GM18502 (cell line): ENCODE measurements around the gene CYP1B1.
"Not testable (repeated sequence)": the region's sequence is repeated elsewhere in the genome, so short reads cannot be mapped to it uniquely, and the experiment has no call there.

Experiments
- ATAC-seq: cut with Tn5 transposase; IDR thresholded peaks from one replicate; pipeline ENCODE4 v1.9.1; 2021; ENCODE audit warnings: mild to moderate bottlenecking; ENCODE audit not compliant: unreplicated experiment, poor library complexity

Gene CYP1B1

DNA sequence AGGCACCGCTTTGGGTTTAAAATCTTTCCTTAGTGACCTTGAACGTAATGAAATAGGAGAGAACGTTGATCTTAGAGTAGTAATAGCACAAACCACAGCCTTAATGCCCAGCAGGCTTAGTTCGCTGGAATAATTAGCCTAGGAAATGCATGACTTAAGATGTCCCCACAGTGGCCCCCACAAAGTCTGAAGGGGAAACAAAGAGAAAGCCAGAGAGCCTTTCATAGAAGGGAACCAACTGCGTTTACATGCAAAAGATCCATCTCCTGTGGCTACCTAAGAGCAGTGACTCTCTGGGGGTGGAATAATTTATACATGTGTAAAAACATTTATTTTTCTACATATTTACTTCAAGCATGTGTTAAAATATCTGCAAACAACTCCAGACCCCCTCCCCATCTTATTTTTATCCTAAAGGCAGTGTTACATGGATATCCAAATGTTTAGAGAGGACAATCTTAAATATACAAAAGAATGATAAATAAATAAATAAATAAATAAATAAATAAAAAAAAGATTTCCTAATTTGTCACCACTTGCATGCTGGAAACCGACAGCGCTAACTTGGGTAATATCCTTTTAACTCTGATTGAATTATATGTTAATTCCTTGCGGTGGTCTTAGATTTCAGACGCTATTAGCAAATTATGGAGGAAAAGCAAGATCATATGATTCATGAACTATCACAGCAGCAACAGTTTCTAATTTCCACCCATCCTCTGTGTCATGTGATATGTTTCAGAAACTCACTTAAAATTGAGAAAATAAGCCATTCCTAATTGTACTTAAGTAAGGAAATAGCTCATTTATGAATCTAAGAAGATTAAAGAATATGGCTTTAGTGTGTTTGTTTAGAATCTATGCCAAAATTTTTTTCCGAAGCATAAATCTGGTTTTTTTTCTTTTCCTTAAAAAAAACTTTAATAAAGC, 23.4 kb upstream of the CYP1B1 start:
- no peak for ATAC-seq

DNA sequence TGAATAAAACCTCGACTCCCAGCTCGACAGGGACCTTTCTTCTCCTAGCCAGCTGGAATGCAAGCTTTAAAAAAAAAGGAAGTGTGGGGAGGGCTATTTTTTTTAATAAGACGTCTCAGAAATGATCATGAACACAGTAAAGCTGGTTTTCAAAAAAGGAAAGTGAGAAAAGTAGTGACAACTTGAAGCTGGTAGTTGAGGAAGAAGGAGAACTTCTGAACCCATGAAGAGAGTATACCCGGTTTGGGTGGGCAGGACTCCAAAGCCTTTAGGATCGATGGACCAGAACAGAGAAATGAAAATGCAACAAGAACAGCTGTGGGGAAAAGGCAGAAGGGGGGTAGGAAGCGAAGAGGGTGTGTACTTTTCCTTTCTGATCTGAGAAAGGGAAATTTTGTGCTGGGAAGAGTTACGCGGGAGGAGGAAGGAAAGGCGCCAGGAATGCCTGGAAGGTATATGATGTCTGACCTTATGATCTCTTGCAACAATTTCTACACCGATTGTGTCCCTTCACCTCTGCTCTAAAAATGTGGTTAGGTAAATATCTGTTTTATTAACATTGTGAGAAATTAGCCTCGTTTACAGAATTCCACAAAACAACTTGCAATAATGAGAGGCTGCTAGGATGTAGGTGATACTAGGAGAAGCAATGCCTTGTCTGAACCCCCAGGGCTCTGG, 22.6 kb upstream of the CYP1B1 start:
- ATAC-seq, result no peak

GRCh38 chr2:38097988-38098385, 22.0 kb upstream of the CYP1B1 start:
- ATAC-seq, result no peak

GRCh38 chr2:38097258-38097987, 21.5 kb upstream of the CYP1B1 start:
- no peak for ATAC-seq

DNA sequence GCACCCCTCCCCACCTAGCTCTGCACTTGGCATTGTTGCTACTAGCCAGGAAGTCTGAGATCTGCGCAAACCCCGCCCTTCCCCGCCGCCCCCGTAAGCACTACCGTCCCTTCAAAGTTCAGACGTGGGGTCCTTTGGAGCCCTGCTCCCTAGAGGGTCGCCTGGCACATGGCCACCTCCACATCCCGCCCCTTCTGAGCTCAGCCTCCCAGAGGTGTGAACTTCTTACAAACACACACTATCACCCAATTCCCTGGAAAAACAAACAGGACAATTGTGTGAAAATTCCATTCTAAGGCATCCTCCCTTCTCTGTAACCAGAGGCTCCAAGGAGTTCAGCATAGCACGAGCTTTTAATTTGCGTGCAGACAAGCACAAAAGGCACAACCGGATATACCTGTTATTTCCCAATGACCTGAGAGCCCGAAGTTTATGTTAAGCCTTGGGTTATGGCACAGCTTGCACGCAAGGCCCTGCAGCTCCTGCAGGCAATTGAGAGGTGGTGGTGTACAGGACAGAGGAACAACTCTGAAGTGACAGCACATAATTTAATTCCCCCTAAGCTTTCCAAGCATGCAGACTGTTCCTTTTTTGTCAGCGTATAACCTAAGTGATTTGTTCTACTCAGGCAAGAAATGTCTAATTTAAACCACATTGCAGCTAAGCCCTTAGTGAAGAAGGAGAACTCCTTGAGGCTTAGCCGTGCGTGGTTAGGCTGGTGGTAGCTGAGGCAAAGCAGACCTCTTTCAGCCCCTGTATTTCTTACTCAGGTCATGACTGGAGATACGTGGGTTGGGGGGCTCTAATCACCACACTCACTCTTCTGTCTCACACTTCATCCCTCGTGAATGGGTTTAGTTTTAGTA, 20.3 kb upstream of the CYP1B1 start:
- no peak for ATAC-seq

DNA sequence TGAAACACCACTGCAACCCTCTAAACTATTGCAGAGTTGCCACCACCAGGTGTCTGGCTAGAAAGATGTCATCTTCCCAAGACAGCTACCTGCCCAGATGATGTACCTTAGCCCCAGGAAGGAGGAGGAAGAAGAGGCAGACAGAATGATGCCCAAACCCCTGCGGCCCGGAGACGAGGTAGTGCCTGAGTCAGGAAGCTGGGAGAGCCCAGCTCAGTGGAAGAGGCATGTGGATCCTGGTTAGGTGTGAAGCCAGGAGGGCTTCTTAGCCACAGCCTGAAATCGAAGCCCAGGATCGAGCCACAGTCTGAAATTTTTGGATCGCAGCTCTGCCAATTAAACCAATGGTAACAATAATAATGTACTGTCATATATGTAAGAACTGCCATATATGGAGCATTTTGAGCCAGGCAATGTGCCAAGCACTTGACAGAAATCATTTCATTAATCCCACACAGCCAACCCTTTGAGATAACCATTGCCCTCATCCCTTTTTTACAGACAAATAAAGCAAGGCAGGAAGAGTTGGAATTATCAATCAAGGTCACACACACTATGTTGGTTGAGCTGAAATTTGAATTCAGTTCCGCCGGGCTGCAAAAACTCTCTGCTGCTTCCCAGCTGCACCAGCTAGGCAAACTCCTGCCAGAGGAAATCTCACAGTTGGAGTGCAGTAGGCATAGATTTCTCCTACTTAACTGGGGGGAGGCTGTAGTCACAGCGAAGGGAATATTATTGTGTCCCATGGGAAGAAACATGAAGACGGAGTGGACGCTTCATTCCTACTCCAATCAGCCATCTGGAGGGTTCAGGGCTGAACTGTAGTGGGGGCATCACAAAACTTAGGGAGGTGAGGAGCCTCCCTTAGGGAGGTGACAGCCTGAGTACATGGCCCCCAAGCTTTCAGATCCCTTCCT, 19.4 kb upstream of the CYP1B1 start:
- no peak for ATAC-seq

DNA sequence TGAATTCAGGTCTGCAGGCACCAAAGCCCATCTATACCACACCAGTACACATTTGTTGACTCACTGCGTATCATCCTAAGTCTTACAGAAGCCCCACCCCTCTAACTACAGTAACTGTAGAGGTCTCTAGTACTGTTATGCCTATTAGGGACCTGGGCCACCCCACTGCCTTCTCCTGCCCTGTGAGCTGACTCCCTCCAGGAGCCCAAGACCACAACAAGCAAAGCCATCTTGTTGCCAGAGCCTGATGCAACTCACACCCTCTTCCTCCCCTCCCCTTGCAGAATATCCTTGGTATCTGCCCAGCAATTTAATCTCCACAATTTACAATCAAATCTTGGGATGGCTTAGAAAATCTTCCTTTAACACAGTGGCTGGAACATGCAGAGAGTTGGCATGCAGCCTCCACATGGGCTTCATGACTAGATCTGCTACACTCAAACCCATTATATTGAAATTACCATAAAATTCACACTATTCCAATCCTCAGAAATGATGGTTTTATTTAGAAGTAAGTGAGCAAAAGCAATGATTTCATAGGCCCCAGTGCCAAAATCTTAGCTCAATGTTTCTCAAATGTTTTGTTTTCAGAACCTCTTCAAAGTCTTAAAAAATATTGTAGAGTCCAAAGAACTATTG, 17.7 kb upstream of the CYP1B1 start:
- no peak for ATAC-seq

DNA sequence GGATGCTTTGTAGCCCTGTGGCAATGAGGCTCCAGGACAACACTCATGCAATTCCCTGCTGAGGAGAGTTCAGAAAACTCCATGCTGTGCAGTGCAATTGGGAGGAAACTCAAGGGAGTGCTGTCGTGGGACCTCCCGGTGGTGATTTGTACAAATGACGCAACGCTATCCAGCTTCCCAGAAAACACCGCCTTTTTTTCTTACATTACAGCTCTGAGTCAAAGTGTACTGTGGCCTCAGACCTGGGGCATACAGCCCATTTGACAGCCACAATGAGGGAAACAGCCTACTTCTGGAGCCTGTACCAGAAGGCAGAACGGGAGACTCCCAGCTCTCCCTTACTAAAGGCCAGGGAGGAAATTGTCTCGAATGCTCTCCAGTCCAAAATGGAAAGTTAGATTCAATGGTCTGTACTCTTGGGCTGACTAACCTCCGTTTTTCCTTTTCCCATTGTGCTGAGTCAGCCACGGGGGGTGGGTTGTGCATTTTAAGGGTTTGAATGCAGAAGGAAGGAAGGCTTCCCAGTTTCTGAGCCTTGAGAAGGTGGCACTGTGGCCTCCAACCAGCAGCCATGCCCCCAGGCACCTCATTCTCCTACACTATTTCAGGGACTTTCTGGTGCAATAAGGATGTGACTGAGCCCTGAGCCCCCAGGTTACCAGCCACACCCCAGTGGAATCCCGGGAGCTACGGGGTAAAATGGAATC, 16.4 kb upstream of the CYP1B1 start:
- ATAC-seq, result no peak

DNA sequence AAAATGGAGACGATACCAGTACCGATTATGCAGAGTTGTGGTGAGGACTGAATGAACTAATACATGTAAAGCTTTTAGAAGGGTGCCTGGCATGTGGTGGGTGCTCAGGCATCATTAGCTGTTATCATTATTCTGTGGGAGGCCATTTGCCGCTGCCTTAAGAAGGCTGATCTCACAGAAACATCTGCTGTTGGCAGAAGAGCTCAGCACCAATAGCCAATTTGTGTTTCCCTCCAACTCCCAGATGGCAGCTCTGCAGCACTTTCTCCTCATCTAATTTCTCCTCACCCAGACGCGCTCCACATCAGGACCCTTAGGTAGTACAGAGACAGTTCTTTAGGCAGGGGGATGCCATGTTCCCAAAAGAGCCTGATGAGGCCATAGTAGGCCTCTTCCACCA, 15.8 kb upstream of the CYP1B1 start:
- no peak for ATAC-seq

GRCh38 chr2:38090928-38091327, 15.0 kb upstream of the CYP1B1 start:
- no peak for ATAC-seq

DNA sequence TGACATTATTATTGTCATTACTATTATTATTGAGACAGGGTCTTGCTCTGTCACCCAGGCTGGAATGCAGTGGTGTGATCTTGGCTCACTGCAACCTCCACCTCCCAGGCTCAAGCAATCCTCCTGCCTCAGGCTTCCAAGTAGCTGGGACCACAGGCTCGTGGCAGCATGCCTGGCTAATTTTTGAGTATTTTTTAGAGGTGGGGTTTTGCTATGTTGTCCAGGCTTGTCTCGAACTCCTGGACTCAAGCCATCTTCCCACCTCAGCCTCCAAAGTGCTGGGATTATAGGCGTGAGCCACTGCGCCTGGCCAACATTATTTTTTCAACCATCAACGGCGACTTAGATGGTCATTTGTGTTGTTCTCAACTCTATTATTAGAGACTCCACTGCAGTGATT, 14.3 kb upstream of the CYP1B1 start:
- ATAC-seq, result not testable (repeated sequence)

GRCh38 chr2:38085998-38086698, 10.2 kb upstream of the CYP1B1 start:
- ATAC-seq, result not testable (repeated sequence)

DNA sequence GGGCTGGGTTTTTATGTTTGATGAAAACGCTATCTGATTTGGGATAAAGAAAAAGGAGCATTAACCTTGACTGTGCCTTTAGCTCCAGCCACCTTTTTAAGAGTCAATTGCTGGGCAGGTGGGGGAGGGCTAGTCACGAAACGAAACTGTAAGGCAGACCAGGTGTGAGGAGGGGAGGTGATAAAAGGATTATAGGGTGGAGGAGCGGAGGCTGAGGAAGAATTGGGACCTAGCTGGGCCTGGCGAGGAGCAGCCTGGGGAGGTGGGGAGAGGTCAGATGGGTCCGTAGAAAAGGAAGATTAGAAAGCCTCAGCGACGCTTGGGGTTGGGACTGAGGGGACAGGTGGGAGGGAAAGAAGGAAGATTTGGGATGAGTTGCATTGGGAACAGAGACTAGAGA, 8.6 kb upstream of the CYP1B1 start:
- ATAC-seq, result not testable (repeated sequence)

DNA sequence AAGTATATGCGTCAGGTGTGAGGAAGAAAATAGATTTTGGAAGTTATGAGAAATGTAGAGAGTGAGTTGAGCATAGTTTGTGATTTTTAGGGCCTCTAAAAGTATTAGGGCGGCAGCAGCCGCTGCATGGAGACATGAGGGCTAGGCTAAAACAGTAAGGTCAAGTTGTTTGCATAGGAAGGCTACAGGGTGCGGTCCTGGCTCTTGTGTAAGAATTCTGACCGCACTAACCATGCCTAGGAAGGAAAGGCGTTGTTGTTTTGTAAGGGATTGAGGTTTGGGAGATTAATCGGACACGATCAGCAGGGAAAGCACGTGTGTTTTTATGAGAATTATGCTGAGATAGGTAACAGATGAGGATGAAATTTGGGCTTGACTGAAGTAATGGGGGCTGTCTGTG, 6.8 kb upstream of the CYP1B1 start:
- not testable (repeated sequence) for ATAC-seq

GRCh38 chr2:38080346-38080745, 4.4 kb upstream of the CYP1B1 start:
- ATAC-seq, result no peak

- no peak for ATAC-seq
These were observed 3.4 kb upstream of the CYP1B1 start for GRCh38 chr2:38079116-38080052.
